Measurements from ENCODE around the gene RBM38.

The RBM38 gene

GRCh38 chr20:57439993-57440392 lies 48.8 kb downstream of the RBM38 start:
- no peak for DNase-seq

GRCh38 chr20:57440678-57441509 lies 49.7 kb downstream of the RBM38 start:
- DNase-seq, result no peak

- no peak for DNase-seq
Observed at GRCh38 chr20:57441510-57442154, 50.4 kb downstream of the RBM38 start.

- no peak for DNase-seq
Observed at GRCh38 chr20:57442158-57442887, 51.1 kb downstream of the RBM38 start.

GRCh38 chr20:57442888-57443239 lies 51.7 kb downstream of the RBM38 start:
- no peak for DNase-seq

GRCh38 chr20:57443349-57444265 lies 52.4 kb downstream of the RBM38 start:
- no peak for DNase-seq

- no peak for DNase-seq
Observed at GRCh38 chr20:57444394-57445048, 53.3 kb downstream of the RBM38 start.

- no peak for DNase-seq
Observed at GRCh38 chr20:57445298-57445697, 54.1 kb downstream of the RBM38 start.

GRCh38 chr20:57445774-57446173 lies 54.6 kb downstream of the RBM38 start:
- no peak for DNase-seq

- DNase-seq, result no peak
Observed at GRCh38 chr20:57448764-57449354, 57.7 kb downstream of the RBM38 start.

- no peak for DNase-seq
Observed at GRCh38 chr20:57449398-57450354, 58.5 kb downstream of the RBM38 start.

GRCh38 chr20:57450419-57450818 lies 59.2 kb downstream of the RBM38 start:
- no peak for DNase-seq

GRCh38 chr20:57450931-57451330 lies 59.7 kb downstream of the RBM38 start:
- DNase-seq, result no peak

- no peak for DNase-seq
Observed at GRCh38 chr20:57451431-57451794, 60.2 kb downstream of the RBM38 start.

GRCh38 chr20:57451795-57452661 lies 60.8 kb downstream of the RBM38 start:
- DNase-seq, result no peak

GRCh38 chr20:57455386-57455785 lies 64.2 kb downstream of the RBM38 start:
- no peak for DNase-seq

GRCh38 chr20:57456116-57456515 lies 64.9 kb downstream of the RBM38 start:
- no peak for DNase-seq

GRCh38 chr20:57457243-57458095 lies 66.3 kb downstream of the RBM38 start:
- no peak for DNase-seq

Measured in NCI-H1417 treated with DMSO at 0.1 percent for 48 hours (cell line).